ENCODE measurements around the gene MYH14. TPM values are rescaled to one million over a fixed set of nuclear protein-coding genes. Genes with fewer than 3 reads are reported as not detected.
"Not testable (repeated sequence)": the region's sequence is repeated elsewhere in the genome, so short reads cannot be mapped to it uniquely, and the experiment has no call there.

The MYH14 gene
- total RNA-seq, 2 experiments from 2014 or later: not detected

DNA sequence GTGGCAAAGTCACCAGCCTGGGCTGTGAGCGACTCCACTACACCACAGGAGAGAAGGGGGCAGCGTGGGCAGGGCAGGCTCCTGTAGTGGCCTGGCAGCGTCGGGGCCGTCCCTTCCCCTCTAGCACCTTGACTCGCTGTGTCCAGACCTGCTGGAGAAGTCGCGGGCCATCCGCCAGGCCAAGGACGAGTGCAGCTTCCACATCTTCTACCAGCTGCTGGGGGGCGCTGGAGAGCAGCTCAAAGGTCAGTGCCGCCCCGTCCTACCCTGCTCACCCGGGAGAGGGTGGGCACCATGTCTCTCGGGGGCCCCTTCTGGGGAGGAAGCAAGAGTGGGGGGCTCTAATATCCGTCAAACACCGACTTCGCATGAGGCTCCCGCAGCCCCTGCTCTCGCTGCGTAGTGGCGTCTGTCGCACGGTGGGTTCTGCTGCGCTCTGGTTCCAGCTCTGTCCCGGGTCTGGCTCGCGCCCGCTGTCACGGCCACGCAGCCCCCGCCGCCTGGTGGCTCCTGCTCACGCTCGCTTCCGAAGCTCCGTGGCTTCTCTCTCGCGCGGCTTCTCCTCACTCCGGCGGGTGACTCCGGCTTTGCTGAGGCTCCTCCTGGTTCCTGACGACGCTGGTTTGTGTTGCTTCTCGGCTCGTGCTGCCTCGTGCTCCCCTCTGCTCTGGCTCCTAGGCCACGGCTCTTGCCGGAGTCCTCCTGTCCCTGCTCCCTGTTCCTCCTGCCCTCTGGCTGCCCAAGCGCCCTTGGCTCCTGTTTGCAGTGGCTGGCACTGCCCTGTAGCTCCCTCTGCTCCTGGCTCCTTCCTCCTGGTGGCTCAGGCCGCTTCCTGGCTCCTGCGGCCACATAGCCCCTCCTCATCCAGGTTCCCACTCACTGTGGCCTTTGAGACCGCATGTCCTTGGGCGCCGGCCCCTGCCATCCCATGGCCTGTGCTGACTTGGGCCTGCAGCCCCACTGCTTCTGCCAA, 27.2 kb downstream of the MYH14 start:
- no peak for DNase-seq
- intact Hi-C loops (cut with micrococcal nuclease): no loop called here
- H3K4me1 Mint-ChIP-seq (ENCODE audit: low read depth): no peaks in the 10 kb centered on the region
- POLR2A ChIA-PET: no interaction called here
- no peak for TF ChIP-seq CTCF (IDR thresholded peaks at IDR 0.05)
- H3K4me3 Mint-ChIP-seq: no peak overlapping the region
- CTCF ChIA-PET: no interaction called here
- no peaks in the 10 kb centered on the region for H3K36me3 Mint-ChIP-seq (ENCODE audit: low read depth)
- no peaks in the 10 kb centered on the region for H3K9me3 Mint-ChIP-seq
- no peak for ATAC-seq
- no peaks in the 10 kb centered on the region for H3K27me3 Mint-ChIP-seq
- no peak overlapping the region for H3K27ac Mint-ChIP-seq

DNA sequence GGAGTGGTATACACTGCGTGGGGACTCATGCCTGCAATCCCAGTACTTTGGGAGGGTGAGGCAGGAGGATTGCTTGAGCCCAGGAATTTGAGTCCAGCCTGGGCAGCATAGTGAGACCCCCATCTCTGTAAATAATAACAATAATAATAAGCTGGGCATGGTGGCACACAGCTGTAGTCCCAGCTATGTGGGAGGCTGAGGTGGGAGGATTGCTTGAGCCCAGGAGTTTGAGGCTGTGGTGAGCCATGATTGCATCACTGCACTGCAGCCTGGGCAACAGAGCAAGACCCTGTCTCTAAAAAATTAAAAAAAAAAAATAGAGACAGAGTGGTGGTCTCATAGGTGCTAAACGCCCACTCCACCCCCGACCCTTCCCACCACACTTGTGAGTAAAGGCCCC, 28.0 kb downstream of the MYH14 start:
- intact Hi-C loops (cut with micrococcal nuclease); H3K36me3 Mint-ChIP-seq (ENCODE audit: low read depth); DNase-seq; H3K27me3 Mint-ChIP-seq; ATAC-seq; H3K9me3 Mint-ChIP-seq; H3K4me1 Mint-ChIP-seq (ENCODE audit: low read depth); POLR2A ChIA-PET; H3K4me3 Mint-ChIP-seq; H3K27ac Mint-ChIP-seq: not testable (repeated sequence)
- CTCF ChIA-PET: interaction anchor here (0.6 kb wide), 1 partner anchor 9 kb away, joined by 3 read pairs; no protein-coding TSS in a partner anchor

- no peaks in the 10 kb centered on the region for H3K36me3 Mint-ChIP-seq (ENCODE audit: low read depth)
- no peaks in the 10 kb centered on the region for H3K27me3 Mint-ChIP-seq
- ChIA-PET CTCF (interaction anchor here (0.6 kb wide), 1 partner anchor 9 kb away, joined by 3 read pairs; no protein-coding TSS in a partner anchor), POLR2A (no interaction called here)
- ATAC-seq (no peak), DNase-seq (no peak)
- intact Hi-C loops (cut with micrococcal nuclease): no loop called here
- H3K4me3 Mint-ChIP-seq: no peak overlapping the region
- no peaks in the 10 kb centered on the region for H3K4me1 Mint-ChIP-seq (ENCODE audit: low read depth)
- H3K27ac Mint-ChIP-seq: no peak overlapping the region
- no peak for TF ChIP-seq CTCF (IDR thresholded peaks at IDR 0.05)
- no peaks in the 10 kb centered on the region for H3K9me3 Mint-ChIP-seq
Measured at GRCh38 chr19:50231821-50232220, 28.4 kb downstream of the MYH14 start.

DNA sequence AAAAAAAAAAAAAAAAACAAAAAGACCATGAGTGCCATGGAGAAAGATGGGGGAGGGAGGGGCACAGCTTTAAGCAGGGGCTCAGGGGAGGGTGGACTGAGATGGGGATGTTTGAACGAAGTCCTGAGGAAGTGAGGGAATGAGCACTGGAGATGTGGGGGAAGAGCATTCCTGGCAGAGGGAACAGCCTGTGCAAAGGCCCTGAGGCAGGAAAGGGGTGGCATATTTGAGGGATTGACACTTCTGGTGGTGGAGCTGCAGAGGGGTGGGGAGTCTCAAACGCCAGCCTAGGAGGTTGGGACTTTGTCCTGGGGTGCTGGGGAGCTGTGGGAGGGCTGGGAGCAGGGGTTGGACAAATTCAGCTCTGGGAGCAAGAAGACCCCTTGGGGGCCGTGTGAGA, 29.2 kb downstream of the MYH14 start:
- no peaks in the 10 kb centered on the region for H3K4me1 Mint-ChIP-seq (ENCODE audit: low read depth)
- no peak for TF ChIP-seq CTCF (IDR thresholded peaks at IDR 0.05)
- no peak overlapping the region for H3K27ac Mint-ChIP-seq
- intact Hi-C loops (cut with micrococcal nuclease): no loop called here
- CTCF ChIA-PET: no interaction called here
- no peaks in the 10 kb centered on the region for H3K36me3 Mint-ChIP-seq (ENCODE audit: low read depth)
- no peak for DNase-seq
- no peaks in the 10 kb centered on the region for H3K9me3 Mint-ChIP-seq
- ATAC-seq: no peak
- POLR2A ChIA-PET: no interaction called here
- H3K27me3 Mint-ChIP-seq: no peaks in the 10 kb centered on the region
- H3K4me3 Mint-ChIP-seq: no peak overlapping the region

- CTCF ChIA-PET: no interaction called here
Measured at GRCh38 chr19:50233308-50233910, 30.0 kb downstream of the MYH14 start.

More at GRCh38 chr19:50233308-50233910, 30.0 kb downstream of the MYH14 start:
- H3K27me3 Mint-ChIP-seq: peaks cover 2% of the 10 kb centered on the region
- no peaks in the 10 kb centered on the region for H3K9me3 Mint-ChIP-seq
- POLR2A ChIA-PET: no interaction called here
- TF ChIP-seq CTCF (IDR thresholded peaks at IDR 0.05): no peak
- no peak for ATAC-seq
- intact Hi-C loops (cut with micrococcal nuclease): no loop called here
- H3K36me3 Mint-ChIP-seq (ENCODE audit: low read depth): no peaks in the 10 kb centered on the region
- H3K4me1 Mint-ChIP-seq (ENCODE audit: low read depth): no peaks in the 10 kb centered on the region
- no peak for DNase-seq
- no peak overlapping the region for H3K27ac Mint-ChIP-seq
- no peak overlapping the region for H3K4me3 Mint-ChIP-seq
